Hippocampal formation (tissue), 2 donors: ENCODE data around the gene ANKRD13A.
"Not testable (repeated sequence)": the region's sequence is repeated elsewhere in the genome, so short reads cannot be mapped to it uniquely, and the experiment has no call there.

Experiments
- DNase-seq, 2 donors: peaks; one replicate each; lab custom pipeline; 2025; lab: John Stamatoyannopoulos, UW

Gene ANKRD13A

GRCh38 chr12:109983432-109984142 is 15.6 kb upstream of the ANKRD13A start:
- DNase-seq: no peak

GRCh38 chr12:109986236-109986635 is 13.0 kb upstream of the ANKRD13A start:
- DNase-seq: not testable (repeated sequence)

GRCh38 chr12:109987615-109988014 is 11.6 kb upstream of the ANKRD13A start:
- no peak for DNase-seq

- no peak for DNase-seq
These were observed 11.0 kb upstream of the ANKRD13A start for GRCh38 chr12:109988274-109988673.

GRCh38 chr12:109988903-109989302 is 10.3 kb upstream of the ANKRD13A start:
- DNase-seq: no peak

- DNase-seq: no peak
These were observed 9.8 kb upstream of the ANKRD13A start for GRCh38 chr12:109989380-109989779.

GRCh38 chr12:109991586-109991985 is 7.6 kb upstream of the ANKRD13A start:
- DNase-seq: no peak

GRCh38 chr12:109993091-109993490 is 6.1 kb upstream of the ANKRD13A start:
- DNase-seq: no peak

- DNase-seq: no peak
These were observed 4.6 kb upstream of the ANKRD13A start for GRCh38 chr12:109994401-109995175.

GRCh38 chr12:109995361-109995685 is 3.9 kb upstream of the ANKRD13A start:
- no peak for DNase-seq

- peak; percentile 88 to 91 for DNase-seq
These were observed 3.3 kb upstream of the ANKRD13A start, which contains the start of gene GIT2 for GRCh38 chr12:109995686-109996482. Gene GIT2, minus strand, starts transcription at chr12:109996368. Its CDS starts 144 bp downstream, at chr12:109996224.

GRCh38 chr12:109996483-109996853 is 2.8 kb upstream of the ANKRD13A start:
- DNase-seq: no peak

GRCh38 chr12:109997393-109997792 is 1.8 kb upstream of the ANKRD13A start:
- no peak for DNase-seq

- DNase-seq: no peak
These were observed 858 bp upstream of the ANKRD13A start for GRCh38 chr12:109998241-109998903.

- no peak for DNase-seq
These were observed 380 bp downstream of the ANKRD13A start for GRCh38 chr12:109999649-109999971.

GRCh38 chr12:109999983-110000505 is 814 bp downstream of the ANKRD13A start:
- DNase-seq: no peak

GRCh38 chr12:110001596-110001995 is 2.4 kb downstream of the ANKRD13A start:
- no peak for DNase-seq

GRCh38 chr12:110002676-110003515 is 3.7 kb downstream of the ANKRD13A start:
- no peak for DNase-seq

GRCh38 chr12:110004598-110004997 is 5.4 kb downstream of the ANKRD13A start:
- DNase-seq: no peak

GRCh38 chr12:110005319-110005973 is 6.2 kb downstream of the ANKRD13A start:
- DNase-seq: no peak
